GM12892 (cell line): ENCODE results near the gene C1QTNF4.
"Not testable (repeated sequence)": the region's sequence is repeated elsewhere in the genome, so short reads cannot be mapped to it uniquely, and the experiment has no call there.

Experiments used
- POLR2A ChIP-seq: IDR thresholded peaks from 2 replicates; pipeline ENCODE4 v1.6.1; 2011; ENCODE audit warnings: low read depth, low read length, control low read depth
- POLR2AphosphoS5 ChIP-seq: IDR thresholded peaks from 2 replicates; pipeline ENCODE4 v1.6.1; 2011; ENCODE audit warnings: low read depth, low read length, control low read depth
- TAF1 ChIP-seq: IDR thresholded peaks from 2 replicates; pipeline ENCODE4 v1.6.1; 2011; ENCODE audit warnings: low read depth, mild to moderate bottlenecking, control low read depth, low read length, borderline replicate concordance

DNA sequence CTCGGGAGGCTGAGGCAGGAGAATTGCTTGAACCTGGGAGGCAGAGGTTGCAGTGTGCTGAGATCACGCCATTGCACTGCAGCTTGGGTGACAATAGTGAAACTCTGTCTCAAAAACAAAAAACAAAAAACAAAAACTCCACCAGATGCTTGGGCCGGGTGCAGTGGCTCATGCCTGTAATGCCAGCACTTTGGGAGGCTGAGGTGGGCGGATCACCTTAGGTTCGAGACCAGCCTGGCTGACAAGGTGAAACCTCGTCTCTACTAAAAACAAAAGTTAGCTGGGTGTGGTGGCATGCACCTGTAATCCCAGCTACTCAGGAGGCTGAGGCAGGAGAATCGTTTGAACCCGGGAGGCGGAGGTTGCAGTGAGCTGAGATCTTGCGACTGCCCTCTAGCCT is 29.8 kb downstream of the C1QTNF4 start:
- not testable (repeated sequence) for TF ChIP-seq POLR2AphosphoS5, POLR2A, TAF1
